Limb (tissue), 2 donors: ENCODE results near the gene NETO1.

ENCODE experiments used
- DNase-seq, 2 donors: peaks; one replicate each; pipeline ENCODE4 v3.0.0-alpha.2; 2016; ENCODE audit errors: extremely low spot score in 2 of 2

The NETO1 gene

GRCh38 chr18:72727776-72728175 lies 140.0 kb downstream of the NETO1 start:
- no peak for DNase-seq

- DNase-seq, result no peak
Observed at GRCh38 chr18:72727038-72727655, 140.6 kb downstream of the NETO1 start.

- no peak for DNase-seq
Observed at GRCh38 chr18:72726201-72726600, 141.6 kb downstream of the NETO1 start.

GRCh38 chr18:72721330-72721729 lies 146.5 kb downstream of the NETO1 start:
- no peak for DNase-seq

GRCh38 chr18:72720116-72720515 lies 147.7 kb downstream of the NETO1 start:
- no peak for DNase-seq

GRCh38 chr18:72704202-72704601 lies 163.6 kb downstream of the NETO1 start:
- no peak for DNase-seq

- DNase-seq, result peak in 1 of 2 donors; percentile 49
Observed at GRCh38 chr18:72700961-72701710, 166.7 kb downstream of the NETO1 start.

GRCh38 chr18:72697706-72698105 lies 170.1 kb downstream of the NETO1 start:
- DNase-seq, result no peak

- peak in 1 of 2 donors; percentile 36 for DNase-seq
Observed at GRCh38 chr18:72692595-72692994, 175.2 kb downstream of the NETO1 start.
